IPS DF 4.7 (cell line): ENCODE results near the gene MAPK8IP2.
"Not testable (repeated sequence)": the region's sequence is repeated elsewhere in the genome, so short reads cannot be mapped to it uniquely, and the experiment has no call there.

Experiments used
- DNase-seq: peaks from one replicate; pipeline ENCODE4 v3.0.0-alpha.2; 2013; ENCODE audit warnings: low spot score; ENCODE audit errors: extremely low read depth

Gene MAPK8IP2

GRCh38 chr22:50612528-50613221 is 12.1 kb downstream of the MAPK8IP2 start:
- DNase-seq, result no peak

DNA sequence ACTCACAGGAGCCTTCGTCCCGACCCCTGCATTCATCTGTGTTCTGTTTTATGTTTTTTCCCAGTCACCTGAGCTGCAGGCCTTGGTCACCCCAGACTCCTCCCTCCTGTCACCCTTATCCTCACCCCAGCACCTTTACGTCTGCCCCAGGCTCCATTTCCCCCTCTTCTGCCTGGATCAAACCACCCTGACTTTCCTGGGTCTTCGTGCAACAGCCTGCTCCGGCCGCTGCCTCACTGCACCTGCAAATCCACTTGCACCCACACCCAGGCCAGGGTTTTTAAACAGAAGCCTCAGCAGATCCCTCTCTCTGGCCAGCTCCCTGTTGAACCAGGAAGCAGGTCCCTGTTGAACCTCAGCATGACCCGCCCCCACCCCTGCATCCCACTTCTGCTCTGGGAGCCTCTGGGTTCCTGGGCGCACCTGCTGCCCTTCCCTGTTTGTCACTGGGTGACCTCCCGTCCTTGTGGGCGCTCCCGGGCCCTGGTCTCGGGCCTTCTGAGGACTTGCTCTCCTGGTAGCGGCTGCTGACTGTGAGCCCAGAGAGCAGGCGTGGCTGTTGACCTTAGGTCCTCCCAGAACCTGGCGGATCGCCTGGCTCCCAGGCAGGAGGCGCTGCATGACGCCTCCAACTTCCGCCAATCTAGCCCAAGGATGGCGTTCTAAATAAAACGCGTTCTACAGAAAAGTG is 12.8 kb downstream of the MAPK8IP2 start:
- no peak for DNase-seq

DNA sequence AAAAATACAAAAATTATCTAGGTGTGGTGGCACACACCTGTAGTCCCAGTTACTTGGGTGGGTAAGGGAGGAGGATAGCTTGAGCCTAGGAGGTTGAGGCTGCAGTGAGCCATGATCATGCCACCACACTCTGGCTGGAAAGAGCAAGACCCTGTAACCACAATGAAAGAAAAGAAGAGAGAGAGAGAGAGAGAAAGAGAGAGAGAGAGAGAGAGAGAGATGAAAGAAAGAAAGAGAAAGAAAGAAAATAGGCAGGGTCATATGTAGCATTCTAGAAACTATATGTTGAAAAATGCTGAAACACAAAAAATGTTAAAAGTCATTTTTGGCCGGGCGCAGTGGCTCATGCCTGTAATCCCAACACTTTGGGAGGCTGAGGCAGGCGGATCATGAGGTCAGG is 13.7 kb downstream of the MAPK8IP2 start:
- DNase-seq, result not testable (repeated sequence)

- peak; percentile 64 for DNase-seq
These were observed 20.2 kb downstream of the MAPK8IP2 start for GRCh38 chr22:50620593-50621355.

DNA sequence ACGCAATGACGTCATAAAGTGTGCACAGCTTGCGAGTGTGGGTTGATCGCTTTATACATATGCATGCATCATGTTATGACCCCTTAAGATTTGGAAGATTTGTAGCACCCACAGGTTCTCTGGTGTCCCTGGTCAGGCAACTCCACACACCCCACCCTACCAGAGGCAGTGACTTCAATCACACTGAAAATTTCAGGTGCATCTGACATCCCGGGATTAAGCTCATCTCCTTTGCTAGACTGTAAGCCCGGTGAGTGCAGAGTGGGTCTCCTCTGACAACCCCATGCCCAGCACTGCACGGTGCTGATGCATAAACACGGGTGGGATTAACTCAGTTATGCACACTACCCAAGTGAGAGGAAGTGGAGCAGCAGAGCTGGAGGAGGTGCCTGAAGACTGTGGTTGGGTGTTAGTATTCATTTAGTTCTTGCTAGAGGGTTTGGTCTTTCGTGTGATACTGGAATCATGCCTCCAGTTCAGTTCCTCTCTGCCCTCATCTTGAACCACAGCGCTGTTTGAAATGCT is 20.8 kb downstream of the MAPK8IP2 start:
- DNase-seq, result no peak

DNA sequence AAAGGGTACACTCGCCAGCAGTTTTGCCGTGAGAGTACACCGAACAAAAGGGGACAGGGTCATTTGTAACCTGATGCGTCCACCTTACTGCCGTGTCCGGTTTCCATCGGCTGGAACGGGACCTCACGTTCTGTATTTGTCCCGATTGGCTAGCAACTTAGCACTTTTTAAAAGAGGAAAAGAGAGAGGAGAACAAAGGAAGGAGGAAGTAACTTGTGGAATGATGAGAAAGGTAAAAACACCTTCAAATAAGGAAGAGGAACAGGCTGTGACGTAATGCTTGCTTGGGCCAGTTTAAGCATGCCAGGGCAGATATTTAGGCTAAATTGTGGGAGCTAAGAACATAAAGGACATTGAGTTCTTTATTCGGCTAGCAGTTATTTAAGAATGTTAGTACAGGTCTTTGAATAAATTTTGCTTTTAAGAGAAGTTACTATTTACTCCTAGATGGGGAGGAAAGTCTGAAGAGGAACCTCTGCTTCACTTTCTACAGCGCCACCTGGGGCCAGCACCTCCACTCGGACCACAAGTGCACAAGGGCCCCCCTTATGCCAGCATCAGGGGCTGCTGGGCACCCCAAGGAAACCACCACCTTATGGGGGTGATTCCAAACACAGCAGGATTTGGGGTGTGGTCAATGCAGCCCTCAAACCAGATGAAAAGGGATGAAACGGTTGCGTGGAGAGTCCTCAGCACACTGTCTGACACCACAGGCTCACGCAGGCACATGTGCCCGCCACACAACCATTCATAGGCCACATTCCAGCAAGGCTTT is 21.5 kb downstream of the MAPK8IP2 start:
- DNase-seq, result no peak

DNA sequence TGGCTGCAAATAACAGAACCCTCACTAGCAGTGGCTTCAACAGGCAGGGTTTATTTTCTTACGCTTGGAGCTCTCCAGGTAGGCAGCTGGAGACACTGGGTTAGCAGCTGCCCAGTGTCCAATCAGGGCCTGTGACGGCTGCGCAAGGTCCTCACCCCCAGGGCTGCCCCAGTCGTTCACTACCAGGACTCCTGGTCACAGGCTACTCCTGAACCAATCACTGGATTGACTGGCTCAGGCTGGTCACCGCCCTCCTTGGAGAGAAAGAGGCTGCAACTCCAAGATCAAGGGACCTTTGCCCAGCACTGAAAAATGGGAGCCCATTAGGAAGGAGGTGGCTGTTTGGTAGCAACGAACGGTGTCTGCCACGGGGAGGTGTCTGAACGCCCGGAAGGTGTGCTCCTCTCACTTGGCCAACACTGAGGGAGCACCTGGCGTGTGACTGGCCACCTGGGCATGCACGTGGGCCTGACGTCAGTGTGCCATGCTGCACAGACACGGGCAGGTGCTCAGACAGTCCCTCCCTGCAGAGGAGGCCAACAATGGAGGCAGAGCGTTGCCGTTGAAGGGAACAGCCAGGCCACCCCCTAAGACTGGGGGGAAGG is 22.2 kb downstream of the MAPK8IP2 start:
- no peak for DNase-seq

GRCh38 chr22:50624347-50625130 is 23.9 kb downstream of the MAPK8IP2 start:
- DNase-seq, result no peak

DNA sequence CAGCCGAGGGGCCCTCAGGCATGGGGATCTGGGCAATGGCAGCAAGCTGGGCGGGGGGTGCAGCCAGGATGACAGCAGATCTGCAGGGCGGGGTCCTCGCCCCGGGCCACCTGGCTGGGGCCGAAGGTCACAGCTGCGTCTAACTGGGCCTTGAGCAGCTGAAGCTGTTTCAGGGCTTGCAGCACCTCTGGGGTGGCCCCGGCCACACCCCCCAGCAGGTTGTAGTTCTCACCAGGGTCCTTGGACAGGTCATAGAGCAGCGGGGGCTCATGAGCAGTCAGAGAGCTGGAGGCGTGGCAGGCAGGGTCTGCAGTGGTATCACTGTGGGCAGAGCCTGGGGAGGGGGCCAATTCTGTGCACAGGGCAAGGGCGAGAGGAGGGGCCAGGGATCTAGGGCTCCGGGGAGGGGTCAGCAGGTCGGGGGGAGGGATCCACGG is 24.6 kb downstream of the MAPK8IP2 start:
- no peak for DNase-seq

DNA sequence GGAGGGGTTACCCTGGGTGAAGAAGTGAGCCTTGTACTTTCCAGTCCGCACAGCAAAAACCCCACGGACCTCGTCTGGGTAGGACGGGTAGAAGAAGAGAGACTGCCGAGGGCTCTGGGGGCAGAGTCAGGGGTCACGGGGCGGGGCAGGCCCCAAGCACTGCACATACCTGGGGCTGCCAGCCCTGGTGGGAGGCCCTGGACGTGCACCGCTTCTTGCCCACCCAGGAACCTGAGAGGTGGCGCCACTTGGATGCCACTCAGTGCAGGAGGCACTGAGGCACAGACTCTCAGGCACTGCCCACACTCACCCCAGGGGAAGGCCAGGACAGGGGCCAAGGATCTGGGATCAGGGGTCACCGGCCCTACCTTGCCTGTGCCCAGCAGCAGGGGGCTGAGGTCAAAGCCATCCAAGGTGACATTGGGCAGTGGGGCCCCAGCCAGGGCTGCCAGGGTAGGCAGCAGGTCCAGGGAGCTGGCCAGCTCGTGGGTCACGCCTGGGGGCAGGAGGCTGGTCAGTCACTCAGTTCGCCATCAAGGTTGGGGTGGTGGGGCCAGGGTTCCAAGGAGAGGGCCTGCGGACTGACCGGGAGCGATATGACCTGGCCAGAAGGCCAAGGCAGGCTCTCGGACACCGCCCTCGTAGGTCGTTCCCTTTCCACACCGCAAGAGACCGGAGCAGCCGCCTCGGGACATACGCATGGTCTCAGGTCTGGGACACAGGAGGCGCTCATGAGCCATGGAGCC is 25.1 kb downstream of the MAPK8IP2 start:
- DNase-seq, result no peak

DNA sequence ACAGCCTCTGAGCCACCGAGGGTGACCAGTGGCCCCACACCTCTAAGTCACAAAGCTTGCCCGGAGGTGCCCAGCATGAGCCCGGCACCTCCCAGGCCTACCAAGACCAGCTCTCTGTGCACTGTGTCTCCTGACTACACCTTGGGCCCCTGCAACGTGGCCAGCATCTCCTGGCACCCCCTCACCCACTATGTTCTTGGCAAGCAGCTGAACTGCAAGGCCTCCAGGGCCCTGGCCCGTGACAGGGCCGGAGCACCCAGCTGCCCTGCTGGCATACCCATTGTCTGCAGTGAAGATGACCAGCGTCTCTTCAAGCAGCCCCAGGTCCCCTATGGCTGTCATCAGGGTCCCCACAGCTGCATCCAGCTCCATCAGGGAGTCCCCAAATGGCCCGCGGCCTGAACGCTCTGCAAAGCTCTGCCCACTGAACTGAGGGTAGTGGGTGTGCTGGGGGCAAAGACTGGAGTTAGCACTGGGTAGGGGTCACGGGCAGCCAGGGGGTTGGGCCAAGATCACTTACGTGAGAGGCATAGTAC is 25.8 kb downstream of the MAPK8IP2 start:
- no peak for DNase-seq

DNA sequence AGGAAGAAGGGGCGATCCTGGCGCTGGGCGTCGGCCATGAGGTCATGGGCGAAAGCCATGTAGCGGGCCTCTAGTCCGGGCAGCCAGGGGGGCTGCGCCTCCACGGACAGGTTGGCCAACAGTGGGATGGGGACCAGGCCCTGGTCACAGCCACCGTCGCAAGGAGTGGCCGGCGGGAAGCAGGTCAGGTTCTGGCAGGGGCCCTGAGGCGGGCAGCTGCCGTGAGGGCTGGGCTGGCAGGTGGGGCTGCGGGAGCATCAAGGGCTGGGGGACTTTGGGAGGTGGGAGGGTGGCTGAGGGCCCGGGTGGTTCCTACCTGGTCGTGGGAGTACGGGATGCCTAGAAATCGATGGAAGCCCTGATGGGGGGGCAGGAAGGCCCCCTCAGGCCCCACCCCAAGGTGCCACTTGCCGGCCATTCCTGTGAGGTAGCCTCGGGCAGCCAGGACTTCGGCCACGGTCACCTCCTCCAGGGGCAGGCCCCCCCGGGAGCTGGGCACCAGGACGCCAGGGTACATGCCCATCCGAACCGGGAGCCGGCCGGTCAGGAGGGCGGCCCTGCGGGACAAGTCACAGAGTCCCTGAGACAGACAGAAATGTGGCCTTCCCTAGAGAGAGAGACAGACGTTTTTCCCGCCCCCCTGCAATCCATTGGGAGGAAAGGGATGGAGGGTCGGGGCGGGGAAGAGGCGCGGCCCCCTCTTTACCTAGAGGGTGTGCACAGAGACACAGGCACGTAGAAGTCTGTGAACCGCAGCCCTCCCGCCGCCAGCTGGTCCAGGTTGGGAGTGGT is 26.5 kb downstream of the MAPK8IP2 start:
- DNase-seq, result no peak

GRCh38 chr22:50627642-50628542 is 27.3 kb downstream of the MAPK8IP2 start, which contains the start of gene ARSA:
ARSA (minus strand) TSS chr22:50628152; CDS start chr22:50627779, 373 bp downstream.
- DNase-seq, result no peak

- DNase-seq, result no peak
These were observed 28.0 kb downstream of the MAPK8IP2 start for GRCh38 chr22:50628543-50629134.

DNA sequence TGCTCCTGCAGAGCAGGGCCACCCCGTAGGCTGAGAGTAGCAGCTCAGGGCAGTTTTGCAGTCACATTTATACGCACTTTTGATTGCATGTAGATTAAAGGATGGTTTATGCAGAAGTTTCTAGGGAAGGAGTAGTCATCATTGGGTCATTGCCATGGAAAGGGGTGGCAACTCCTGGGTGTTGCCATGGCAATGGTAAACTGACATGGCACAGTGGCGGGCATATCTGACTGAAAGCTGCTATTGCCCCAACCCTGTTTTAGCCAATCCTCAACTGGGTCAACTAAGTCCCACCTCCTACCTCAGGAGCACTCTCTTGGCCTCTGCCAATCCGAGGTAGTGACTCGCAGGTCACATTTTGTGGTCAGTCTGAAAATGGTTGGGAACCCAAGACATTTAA is 29.8 kb downstream of the MAPK8IP2 start:
- no peak for DNase-seq

DNA sequence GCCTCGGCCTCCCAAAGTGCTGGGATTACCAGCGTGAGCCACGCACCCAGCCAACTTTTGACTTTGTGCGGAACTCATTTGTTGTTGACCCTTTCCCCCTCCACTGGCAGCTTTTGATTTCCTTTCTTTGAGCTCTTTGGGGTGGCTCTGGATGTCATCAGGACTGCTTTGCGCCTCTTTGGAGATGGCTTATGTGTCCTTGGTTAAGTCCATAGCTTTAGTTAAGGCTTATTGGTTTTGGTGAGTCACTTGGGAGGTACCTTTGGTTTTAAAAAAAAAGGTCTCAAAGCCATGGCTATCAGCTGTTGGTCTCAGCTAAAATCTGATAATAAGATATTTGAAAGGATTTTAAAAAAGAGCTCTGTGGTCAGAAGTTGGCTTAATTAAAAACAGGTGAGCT is 32.5 kb downstream of the MAPK8IP2 start:
- DNase-seq, result no peak

- no peak for DNase-seq
These were observed 33.2 kb downstream of the MAPK8IP2 start for GRCh38 chr22:50633771-50634170.
